Measurements from ENCODE around the gene ARMC3.

DNA sequence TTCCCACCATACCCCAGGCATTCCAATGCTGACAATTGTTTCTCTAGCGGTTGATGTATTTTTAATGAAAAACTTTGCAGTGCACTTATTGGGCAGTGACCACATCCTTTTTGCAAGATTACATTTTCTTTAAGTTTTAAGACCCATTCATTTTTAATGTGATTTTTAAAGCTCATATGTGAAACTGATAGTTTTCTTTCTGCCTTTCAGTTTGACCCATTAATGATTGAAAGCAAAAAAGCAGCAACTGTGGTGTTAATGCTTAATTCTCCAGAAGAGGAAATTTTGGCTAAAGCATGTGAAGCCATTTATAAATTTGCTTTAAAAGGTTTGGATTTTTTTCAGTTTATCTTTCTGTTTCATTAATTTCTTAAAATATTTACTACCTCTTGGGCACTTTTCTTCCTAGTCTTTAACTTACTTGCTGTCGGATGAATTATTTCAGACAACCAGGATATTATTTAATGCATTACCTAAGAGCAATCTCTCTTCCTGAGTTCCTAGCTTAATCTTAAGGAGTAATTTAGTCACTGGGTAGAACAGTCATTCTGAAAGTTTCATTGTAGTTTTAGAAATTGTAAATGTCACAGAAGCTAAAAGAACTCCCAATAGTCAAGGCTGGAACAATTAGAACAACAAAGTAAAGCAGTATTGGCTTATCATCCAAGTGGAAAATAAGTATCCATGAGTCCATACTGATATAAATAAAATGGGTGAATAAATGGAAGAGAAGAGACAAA is 18.3 kb downstream of the ARMC3 start:
- TF ChIP-seq CTCF (IDR thresholded peaks at IDR 0.05) (no peak), EZH2 (IDR thresholded peaks at IDR 0.05; ENCODE audit: borderline replicate concordance, insufficient read depth, low read depth, low read length, poor library complexity, severe bottlenecking) (no peak)
